NCI-H2029 (cell line): ENCODE data around the gene STK35.

Source experiments
- DNase-seq: peaks from one replicate; lab custom pipeline; 2025; lab: John Stamatoyannopoulos, UW

The STK35 gene

DNA sequence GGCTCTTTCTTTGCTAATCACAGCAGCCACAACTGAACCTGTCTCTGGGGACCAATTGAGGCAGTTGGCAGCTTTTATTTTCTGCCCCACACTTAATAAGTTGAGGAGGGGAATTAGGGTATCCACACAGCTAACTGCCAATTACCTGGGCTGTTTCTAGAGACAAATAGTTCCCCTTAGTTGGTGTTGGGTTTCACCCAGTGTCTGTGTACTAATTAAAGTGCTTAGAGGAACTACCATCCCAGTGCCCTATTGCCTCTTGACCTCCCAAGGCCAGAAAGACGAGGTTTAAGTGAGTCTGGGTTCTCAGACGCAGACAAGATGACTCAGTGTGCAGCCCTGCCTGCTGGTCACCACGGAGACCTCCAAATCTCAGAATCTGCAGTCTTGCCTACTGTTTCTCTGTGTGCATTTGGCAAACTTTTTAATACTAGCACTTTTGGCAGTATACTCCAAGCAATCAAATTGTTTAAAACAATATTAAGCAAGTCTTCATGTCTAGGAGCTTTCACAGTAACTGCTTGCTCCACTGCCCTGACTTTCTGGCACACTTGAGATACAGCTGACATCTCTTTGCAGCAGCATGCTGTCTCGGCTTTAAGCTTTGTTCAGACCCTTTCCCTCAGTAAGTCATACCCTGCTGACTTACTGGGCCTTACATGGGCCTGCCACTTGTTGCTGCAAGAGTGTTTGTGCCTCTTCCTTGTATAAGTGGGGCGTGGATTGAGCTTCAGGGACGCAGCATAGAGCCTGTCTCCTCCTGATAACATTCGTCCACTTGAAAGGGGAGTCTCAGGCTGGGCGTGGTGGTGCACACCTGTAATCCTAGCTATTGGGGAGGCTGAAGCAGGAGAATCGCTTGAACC is 31.9 kb downstream of the STK35 start:
- no peak for DNase-seq

DNA sequence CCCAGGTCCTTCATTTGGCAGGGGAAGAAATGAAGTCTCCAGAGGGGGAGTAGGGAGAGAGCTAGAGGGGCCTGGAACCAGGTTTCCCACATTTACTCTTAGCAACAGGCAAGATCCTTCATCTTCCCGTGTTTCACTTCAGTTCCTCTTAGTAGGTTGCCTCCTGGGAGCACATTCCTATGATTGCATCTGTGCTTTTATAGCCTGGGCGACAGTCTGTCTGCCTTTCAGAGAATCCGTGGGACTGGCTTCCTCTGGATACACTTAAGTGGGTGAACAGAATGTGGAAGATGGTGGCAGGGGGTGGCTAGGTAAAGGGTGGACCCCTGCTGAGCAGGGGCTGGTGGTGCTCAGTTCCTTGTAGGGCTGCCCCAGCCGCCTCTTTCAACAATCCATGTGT is 33.4 kb downstream of the STK35 start:
- DNase-seq = no peak

DNA sequence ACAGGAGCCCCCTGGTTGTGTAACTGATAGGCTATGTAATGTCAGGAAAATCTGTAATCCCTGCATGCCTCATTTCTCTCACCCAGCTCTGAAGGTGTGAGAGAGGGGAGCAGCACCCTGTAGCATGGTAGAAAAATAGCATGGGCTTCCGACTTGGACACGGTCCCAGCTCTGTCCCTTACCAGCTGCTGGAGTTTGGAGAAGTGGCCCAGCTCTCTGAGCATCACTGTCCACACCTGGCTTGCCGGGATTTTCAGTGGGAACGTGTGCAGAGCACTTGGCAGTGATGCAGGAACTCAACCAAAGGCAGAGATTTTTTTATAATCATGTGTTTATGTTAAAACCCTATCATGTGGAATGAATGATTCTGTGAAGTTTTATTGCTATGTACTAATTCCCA is 34.6 kb downstream of the STK35 start:
- peak; percentile 76 for DNase-seq

DNA sequence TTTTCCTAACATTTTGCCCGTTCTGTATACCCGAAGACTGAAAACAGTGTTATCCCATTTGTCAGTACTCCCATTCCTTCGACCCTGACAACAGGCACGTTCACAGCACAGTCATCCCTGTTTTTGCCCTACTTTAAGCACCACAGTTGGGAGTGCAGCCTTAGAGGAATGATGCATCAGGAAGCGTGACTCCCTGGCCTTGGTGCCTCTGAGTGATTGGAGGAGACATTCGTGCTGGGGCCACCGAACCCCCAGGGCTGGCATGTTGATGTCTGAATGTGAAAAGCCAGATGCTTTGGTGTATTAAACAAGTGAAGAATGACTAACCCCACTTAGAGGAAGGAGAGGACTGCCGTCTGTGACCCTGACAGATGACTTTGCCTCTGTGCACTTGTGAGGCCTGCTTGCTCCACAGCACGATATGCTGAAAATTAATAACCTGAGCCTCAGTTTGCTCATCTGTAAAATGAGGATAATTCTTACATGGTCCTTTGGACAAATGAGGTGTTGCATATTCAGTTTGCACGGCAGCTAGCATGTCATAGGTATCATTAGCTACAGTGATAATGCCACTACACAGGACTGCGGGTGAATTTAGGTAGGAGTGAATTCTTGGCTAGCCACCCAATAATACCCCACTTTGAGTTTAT is 36.0 kb downstream of the STK35 start:
- no peak for DNase-seq

DNA sequence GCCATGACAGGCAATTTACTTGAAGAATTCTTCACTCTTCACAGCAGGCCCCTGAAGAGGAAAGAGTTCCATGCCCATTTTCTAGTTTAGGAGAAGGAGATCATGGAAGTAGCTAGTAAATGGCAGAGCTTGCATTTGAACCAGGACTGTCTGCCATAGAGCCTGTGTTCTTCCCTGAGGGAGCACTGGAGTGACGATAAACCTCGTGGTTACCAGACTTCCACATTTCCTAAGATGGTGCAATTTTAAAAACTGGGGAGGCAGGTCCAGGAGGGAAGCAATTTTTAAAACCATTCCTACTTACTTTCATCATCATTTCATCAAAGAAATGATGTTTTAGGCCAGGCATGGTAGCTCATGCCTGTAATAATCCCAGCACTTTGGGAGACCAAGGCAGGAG is 36.8 kb downstream of the STK35 start:
- no peak for DNase-seq

DNA sequence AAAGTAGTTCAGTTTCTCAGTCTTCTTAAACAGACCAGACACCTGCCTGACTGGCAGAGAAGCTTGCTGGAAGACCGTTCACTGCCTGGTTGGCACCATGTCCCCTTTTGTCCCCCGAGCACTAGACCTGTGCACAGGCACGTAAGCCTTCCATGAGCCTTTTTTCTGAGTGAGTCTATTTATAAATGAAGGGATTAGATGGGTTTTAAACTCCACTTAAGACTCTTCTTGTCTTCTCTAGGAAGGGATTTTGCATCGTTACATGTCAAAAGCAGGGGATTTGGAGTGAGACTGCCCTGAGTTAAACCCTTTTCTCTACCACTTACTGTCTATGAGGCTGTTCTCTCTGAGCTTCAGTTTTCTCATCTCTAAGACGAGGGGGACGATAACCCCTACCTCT is 37.6 kb downstream of the STK35 start:
- DNase-seq = no peak

DNA sequence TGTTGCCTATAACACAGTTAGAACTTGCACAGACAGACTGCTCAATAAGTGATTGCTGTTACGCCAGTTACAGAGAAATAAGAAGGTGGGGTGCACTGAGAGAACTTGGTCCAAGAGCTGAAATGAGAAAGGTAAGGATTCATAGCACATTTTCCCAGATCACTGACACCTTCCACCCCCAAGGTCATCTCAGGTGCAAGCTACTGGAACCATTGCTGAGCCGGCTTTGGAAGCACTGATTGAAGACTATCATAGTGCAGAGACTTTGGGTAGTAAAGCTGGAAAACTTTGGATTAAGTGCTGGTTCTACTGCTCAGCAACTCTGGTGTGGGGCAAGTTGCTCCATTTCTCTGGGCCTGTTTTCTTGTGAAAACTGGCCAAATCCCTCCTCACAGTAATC is 38.1 kb downstream of the STK35 start:
- no peak for DNase-seq

DNA sequence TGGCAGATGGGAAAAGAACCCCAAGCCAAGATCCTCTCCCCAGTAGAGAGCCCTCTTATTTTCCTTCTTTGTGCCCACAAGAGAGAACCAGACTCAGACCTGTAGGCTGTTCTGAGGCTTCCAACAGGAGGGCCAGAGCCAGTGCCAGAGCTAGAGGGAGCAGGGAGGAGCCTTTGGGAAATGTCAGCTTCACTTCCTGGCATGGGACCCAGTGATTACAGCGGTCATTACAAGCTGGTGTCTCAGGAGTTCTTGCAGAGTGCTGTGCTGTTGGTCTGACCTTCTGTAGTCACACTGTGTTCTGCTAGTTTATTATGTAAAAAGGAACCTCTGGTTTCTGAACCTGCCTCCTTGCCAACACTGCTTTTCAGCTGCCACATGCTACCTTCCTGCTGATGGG is 38.9 kb downstream of the STK35 start:
- no peak for DNase-seq

DNA sequence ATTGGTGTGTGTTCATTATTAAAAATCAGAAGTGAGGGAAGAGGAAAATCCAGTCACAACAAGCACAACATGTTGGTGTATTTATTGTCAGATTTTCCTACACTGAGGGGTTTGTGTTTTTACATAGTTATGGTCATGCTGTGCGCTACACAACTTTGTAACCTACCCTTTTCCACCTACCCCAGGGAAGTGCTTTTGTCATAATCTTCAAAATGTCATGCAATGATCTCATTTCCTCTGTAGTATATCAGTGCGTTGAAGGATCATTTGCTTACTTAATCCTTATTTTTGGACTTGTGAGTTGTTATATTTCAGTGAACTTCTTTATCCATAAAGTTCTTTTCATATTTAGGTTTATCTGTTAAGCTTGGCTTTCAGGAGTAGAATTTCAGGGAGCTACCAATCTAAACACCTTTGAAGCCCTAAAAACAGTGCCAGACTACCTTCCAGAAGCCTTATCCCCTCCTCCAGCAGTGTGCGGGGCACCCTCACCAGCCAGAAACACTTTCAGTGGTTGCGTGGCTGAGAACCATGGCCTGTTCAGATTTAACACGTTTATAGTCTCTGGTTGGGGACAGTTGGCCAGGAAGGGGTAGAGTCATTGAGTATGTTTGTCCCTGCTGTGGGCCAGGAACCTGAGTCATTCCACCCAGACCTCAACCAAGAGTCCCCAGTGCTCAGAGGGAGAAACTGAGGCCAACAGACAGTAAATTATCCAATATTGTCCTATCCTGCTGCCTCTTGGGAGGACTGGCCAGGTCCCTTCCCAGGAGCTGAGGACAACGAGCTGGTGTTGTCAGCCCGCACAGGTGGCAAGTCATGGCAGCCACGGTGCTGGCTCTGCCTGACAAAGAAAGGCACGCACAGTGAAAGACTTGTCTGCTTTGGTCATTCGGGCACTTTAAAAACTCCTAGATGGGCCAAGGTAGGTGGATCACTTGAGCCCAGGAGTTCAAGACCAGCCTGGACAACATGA is 40.3 kb downstream of the STK35 start:
- no peak for DNase-seq

DNA sequence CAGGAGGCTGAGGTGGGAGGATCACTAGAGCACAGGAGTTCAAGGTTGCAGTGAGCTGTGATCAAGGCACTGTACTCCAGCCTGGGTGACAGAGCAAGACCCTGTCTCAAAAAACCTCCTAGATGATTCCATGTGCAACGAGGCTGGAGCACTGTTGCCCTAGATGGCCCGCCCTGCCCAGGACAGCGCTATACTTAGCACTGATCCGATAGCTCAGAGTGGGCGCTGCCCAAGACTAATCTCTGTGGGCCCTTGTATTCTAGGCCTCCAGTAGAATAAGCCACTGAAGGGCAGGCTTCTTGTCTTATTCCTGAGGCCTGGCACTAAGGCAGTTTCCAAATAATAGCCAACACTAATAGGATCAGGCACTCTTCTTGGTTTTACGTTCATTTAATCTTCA is 41.0 kb downstream of the STK35 start:
- DNase-seq = no peak

DNA sequence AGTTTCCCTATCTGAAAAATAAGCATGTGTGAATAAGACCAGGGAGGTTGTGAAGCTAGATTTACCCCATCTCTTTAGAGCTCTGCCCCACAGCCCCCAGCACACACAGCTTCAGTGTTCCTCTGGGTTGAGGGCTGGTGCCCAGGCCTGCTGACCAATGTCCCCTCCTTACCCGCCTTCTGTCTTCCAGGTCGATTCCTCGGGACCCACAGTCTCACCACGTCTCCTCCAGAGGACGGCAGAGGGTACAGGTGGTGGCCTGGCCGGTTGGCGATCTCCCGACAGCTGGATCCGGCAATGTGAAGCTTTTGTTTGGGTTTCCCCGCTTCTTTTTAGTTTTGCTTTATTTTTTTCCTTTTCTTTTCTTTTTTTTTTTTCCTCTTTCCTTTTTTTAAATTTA is 42.0 kb downstream of the STK35 start:
- DNase-seq = no peak

DNA sequence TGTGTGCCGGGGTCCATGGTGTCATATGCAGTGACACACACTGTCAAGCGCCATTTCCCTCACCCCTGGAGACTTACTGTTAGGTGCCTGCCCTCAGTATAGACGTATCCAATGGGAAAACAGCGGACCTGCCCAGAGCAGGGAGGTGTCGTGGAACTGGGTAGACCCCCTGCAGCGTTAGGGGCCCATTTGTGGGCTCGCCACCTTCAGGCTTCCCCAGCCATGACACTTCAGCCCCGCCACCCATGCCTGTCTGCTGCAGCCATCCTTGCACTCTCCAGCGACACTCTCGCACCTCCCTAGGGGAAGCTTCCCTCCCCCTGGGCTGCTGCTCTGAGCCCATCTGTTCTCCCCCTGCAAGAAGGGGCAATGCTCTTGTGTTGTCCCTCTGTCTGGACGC is 43.2 kb downstream of the STK35 start:
- DNase-seq = no peak

DNA sequence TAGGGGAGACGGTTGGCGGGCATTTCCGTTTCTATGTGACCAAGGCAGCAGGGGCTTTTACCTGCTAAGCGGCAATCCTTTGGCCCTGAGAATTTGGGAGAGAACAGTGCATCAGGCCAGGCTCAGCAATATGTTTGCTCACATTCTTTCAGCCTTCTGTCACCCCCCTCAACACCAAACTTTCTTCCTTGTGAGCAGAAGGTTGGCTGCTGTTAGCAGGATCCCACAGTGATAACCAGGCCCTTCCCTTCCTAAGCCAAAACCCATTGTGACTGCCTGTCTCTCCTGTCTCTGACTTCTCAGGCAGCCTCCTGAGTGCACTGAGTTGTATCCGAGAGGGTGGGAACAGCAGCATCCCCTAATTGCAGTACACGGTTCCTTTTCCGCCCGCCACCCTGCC is 43.7 kb downstream of the STK35 start:
- DNase-seq = no peak

DNA sequence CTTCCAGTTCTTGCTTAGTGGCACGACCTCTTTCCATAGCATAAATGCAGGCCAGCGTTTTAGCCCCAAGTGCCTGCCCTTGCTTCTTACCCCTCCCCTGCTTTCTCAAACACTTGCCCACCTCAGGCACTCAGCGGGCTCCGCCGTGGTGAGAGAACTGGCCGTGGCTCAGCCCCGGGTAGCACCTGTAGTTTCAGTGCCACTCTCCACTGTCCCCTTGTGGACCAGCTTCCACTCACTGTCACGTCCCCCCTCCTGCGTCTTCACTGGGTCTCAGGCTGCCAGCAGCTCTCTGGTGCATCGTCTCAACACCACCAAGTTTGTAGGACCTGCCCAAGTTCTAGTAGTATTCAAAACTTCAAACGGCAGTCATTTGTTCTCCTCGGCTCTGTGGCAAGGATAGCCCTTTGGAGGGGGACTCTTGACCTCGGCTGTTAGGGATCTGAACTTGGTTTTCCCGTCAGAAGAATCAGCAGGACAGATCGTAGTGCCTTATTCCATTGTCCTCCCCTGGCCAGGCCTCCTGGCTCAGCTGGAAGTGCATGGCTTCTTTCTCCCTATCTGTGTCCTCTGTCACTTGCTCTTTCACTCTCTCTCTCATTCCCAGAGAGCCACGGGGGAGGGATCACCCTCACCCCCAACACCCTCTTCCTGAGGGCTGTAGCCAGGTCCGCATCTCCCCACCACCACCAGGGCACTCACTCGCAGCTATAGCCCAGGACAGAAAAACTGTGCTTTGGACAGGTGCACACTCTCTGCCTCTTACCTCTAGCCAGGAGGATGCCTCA is 44.6 kb downstream of the STK35 start:
- no peak for DNase-seq

DNA sequence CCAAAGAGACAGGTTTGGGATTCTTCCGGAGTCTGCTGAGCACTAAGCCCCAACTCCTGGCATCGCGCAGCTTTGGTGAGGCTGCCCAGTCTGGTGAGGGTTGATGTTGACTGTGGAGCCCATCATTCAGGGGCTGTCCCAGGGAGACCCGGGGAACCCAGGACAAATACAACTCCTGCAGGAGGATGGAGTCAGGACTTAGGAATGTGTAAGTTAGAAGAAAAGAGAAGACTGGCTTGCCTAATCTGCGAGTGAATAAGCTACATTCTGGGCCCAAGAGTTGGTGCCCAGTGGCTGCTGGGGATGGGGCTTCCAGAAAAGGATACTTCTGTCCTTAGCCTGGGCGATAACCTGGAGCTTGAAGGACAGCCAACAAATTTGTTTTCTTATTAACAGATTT is 47.9 kb downstream of the STK35 start:
- DNase-seq = no peak

DNA sequence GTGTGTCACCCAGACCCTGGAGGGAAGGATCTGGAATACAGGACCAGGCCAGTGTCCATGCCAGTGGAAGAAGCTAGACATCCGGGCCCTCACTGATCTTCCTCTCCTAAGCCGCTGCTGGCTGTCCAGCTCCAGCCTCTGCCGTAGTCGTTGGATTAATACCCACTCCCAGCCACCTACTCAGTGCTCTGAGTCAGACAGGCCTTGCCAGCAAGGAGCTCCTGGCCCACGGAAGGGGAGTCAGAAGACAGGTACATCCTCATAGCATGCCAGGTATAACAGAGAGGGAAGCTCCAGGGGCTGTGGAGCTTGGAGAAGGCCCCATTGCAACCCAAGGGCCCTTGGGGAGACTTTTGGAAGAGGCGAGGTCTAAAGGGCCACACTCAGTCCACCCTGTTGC is 49.0 kb downstream of the STK35 start:
- no peak for DNase-seq

DNA sequence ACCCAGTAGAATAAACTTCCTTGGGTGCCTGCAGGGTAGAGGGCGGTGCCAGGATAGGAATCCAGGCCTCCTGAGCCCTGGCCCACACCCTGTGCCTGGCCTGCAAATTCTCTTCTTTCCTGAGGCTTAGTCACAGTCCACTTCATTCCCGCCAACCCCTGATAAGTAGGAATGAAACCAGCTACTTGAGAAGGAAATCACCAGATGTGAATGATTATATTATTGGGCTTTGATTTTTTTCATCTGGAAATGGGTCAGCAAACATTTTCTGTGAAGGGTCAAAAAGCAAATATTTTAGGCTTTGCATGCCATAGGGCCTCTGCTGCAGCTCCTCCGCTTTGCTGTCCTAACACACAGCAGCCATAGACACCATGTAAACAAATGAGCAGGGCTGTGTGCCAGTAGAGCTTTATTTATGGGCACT is 50.2 kb downstream of the STK35 start:
- no peak for DNase-seq

DNA sequence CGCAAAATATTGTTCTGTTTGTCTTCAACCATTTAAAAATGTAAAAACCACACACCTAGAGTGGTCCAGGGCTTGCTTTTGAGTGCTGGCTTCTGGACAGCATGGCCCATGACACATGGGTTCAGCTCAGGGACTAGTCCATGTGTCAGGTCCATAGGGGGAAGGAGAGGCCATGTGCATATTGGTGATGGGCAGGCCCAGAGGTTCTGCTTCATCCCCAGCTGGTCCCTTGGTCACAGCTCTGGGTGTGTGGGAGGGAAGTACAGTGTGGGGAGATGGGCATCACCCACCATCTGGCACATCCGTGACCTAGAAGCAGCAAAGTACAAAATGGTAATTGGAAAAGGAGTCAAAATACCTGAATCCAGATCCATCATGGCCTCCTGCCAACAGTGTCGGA is 50.7 kb downstream of the STK35 start:
- no peak for DNase-seq

DNA sequence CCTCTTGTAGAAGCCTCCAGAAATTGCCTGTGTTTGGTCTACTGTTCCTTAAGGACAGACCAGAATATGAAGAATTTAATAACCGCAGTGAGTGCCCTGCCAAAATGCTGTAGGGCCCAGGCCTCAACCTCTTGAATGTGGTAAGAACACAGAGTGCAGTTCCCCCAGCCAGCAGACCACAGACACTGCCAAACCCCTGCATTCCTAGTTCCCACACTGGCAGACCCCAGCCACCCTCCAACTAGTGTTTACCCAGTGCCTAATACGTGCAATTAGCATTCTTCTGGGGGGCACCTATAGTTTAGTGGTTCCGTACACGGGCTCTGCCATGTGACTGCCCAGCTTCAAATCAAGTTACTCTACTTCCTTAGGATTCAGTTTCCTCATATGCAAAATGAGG is 51.7 kb downstream of the STK35 start:
- no peak for DNase-seq

DNA sequence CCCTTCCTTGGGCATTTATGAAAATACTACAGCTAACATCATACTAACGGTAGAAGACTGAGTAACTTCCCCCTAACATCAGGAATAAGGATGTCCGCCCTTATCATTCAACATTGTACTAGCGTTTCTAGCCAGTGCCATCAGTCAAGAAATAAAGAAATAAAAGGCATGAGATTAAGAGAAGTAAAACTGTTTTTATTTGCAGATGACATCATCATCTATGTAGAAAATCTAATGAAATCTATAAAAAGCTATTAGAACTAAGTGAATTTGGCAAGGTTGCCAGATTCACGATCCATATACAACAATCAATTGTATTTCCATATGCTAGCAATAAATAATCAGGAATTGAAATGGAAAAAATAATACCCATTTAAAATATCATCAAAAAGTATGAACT is 54.6 kb downstream of the STK35 start:
- DNase-seq = no peak

DNA sequence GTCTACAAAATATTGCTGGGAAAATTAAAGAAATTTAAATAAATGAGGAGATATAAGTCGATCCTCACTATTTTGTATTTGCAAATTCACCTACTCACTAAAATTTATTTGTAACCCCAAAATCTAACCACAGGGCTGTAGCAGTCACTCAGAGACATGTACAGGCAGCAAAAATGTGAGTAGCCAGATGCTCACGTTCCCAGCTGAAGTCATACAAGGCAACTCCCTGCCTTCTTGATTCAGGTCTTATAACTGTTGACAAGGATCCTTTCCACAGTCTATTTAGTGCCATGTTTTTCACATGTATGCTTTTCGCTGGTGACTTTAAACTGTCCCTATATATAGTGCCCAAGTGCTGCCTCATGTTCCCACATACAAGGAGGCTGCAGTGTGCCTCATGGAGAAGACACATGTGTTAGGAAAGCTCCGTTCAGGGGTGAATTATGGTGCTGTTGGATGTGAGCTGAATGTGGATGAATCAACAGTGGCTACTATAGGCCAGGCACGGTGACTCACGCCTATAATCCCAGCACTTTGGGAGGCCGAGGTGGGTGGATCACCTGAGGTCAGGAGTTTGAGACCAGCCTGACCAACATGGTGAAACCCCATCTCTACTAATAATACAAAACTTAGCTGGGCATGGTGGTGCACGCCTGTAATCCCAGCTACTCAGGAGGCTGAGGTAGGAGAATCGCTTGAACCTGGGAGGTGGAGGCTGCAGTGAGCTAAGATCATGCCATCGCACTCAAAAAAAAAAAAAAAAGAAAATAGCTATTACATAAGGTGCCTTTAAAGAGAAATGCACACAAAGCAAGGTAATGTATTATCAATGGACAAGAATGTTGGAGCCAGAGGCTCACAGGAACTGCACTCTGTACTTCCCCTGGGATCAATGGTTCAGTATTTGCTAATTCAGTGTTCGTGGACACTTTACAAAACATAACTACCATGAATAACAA is 55.3 kb downstream of the STK35 start:
- DNase-seq = no peak
